HK-2 (cell line): ENCODE measurements around the gene FAM163B.

ENCODE experiments used
- DNase-seq: peaks from one replicate; pipeline ENCODE4 v3.0.0-alpha.2; 2018; ENCODE audit not compliant: unreplicated experiment

Gene FAM163B

DNA sequence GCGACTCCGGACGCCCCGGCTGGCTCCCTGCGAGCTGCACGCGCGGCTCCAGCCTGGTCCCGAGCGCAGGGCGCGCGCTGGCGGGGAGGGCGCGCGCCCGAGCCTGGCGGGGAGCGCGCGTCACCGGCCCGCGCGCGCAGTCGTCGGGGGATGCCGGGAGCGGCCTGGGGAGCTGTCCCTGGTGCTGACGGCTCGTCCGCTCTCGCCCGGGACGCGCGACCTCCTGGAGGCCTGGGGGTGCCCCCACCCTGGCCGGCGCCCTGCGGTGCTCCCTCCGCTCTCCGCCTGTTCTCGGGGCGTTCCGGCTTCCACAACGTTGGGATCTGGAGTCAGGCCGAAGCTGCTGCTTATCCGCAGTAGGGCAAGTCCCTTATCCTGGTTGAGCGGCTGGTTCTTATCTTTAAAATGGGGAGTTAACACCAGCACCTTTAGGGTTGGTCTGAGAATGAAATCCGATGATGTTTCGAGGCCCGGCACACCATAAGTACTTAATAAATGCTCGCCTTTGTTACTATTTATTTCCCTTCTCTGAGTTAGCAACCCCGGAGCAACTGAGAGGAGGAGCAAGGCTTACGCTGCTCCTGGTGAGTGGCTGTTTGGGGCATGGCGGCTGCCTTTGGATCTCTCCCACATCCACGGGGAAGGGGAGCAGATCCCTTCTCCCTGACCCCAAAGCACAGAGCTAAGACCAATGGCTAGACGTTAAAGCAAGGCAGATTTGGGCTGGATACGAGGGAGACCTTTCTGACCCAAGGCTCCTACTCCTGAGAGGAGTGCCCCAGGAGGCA, at the start of gene FAM163B:
FAM163B (minus strand) TSS at position 79 of the 788 bp plus-strand sequence. CDS start 29,166 bp downstream, outside the sequence.
- DNase-seq: no peak

DNA sequence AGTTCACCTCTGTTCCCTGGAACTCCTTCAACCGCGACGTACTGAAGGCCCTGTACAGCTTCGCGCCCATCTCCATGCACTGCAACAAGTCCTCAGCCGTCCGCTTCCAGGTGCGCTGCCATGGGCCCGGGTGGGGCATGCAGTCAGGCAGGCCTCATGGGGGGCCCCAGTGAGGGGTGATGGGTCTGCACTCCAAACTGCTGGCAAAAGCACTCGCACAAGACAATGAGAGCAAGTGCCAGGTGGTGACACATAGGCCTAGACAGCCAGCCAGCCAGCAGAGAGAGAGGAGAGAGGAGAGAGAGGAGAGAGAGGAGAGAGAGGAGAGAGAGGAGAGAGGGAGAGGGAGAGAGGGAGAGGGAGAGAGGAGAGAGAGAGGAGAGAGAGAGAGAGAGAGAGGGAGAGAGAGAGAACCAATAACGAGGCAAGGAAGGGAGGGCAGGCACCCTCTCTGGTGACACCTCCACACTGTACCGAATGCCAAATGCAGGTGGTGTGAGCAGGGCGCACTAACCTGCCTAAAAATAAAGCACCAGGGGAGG, 48.0 kb upstream of the FAM163B start:
- DNase-seq: no peak

DNA sequence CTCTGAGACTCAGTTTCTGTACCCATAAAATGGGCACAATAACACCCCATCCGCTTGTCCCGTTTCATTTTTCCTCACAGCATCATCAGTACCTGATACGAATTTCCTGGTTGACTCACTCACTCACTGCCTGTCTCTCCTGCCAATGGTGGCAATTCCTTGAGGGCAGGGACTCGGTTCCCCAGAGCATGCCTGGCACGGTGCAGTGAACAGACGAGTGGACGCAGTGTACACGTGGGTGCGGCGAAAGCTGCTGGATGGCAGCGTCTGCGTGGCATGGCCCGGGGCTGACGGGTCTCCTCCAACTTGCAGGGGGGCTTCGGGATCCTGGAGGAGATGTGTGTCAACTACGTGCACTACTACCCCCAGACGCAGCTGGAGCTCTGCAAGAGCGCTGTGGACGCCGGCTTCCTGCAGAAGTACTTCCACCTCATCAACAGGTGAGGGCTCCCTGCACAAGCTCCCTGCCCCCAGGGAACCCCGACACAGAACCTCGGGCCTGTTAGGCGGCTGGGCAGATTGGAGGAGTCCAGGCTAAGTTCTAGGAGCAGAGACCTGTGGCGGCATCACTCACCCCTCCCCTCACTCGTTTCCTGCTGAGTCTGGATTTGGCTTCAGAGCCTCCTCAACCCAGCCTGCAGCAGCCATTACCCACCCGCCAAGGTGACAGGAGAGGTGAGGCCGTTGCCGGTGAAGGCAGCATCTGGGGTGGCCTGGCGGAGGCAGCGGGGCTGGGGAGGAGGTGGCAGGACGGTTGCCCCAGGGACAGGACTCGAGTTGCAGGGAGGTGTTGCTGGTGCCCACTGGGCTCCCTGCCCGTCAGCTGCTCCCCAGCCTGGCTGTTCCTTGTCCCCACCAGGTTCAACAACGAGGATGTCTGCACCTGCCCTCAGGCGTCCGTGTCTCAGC, 47.3 kb upstream of the FAM163B start:
- DNase-seq: no peak

DNA sequence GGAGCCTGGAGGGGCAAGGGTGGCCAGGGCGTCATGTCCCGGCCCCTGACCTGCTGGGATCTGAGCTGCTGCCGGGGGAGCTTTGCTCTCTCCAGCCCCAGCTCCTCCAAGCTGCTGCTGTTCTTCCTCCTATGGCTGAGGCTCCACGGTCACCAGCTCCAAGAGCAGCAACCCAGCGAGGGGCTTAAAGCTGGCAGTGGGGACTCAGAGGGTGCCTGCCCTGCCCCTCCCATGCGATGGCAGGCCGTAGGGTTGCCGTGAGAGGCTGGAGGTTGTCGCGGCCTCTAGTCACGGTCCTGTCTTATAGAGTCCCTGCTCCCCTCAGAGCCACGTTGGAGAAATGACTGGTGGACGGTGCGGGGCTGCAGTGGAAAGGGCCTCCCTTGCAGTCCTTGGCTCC, 46.5 kb upstream of the FAM163B start:
- DNase-seq: no peak

DNA sequence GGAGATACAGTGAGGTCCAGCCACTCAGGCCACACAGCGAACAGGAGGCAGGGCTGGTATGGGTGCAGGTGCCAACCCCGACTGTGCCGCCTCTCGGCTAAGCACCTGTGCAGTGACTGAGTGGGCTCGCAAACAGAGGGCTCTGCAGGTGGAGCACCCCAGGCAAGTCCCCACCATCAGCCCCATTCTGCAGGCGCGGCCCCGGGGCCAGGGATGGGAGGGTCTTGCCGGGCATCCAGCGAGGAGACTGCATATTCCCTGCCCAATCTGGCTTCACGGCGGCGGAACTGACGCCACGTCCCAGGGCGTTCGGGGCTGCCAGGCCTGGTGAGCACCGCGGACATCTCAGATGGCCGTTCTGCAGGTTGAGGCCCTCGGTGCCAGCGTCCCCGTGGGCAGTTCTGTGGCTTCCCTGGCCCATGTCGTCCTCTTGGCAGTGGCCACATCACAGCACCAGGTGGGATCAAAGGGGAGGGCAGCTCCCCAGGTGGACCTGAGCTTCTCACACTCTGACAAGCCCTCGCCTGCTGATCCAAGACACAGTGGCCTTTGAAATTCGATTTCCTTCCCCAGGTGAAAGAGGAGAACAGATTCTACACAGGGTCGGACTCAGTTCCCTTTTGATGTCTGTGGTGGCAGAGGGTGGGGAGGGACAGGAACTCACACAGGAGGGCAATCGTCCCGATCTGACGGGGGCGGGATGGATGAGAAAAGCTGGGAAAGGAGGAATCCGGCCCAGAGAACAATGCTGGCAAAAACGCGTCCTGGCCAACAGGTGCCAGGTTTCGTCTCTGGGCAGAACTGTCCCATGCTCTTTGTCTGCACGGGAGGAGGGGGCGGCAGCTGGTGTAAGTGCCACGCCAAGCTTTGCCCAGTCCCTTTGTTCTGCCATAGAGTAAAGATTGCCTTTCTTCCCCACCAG, 45.8 kb upstream of the FAM163B start:
- DNase-seq: no peak

DNA sequence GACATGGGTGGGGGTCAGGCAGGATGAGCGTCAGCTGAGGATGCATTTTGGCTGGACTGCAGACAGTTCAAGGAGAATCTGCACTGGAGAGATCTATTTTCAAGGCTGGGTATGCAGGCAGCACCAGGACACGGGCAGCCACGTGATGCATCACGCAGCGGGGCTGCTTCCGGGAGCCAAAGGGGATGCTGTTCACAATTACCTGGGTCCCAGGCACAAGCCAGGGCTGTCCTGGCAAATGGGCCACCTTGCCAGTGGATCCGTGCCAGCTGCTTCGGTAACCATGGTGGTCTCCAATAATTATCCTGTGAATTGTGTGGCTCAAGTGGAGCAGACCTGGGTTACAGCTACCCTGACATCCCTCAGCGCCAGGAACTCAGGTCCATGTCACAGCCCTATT, 44.4 kb upstream of the FAM163B start:
- DNase-seq: no peak

DNA sequence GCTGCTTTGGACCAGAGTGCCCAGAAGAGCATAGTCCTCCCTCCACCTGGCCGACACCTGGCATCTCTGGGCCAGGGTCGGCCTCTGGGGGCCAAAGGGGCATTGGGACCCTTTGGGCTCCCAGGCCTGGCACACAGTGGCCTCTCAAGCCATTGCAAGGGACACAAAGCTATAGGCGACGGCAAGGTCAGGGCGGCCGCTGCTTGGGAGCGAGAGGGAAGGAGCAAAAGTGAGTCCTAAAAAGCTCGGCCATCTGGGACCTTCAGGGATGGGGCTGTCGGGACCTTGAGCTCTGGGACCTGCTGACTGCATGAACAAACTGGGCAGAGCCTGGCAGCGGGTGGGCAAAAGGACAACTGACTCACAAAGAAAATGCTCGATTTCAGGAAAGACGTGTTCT, 40.8 kb upstream of the FAM163B start:
- DNase-seq: no peak

DNA sequence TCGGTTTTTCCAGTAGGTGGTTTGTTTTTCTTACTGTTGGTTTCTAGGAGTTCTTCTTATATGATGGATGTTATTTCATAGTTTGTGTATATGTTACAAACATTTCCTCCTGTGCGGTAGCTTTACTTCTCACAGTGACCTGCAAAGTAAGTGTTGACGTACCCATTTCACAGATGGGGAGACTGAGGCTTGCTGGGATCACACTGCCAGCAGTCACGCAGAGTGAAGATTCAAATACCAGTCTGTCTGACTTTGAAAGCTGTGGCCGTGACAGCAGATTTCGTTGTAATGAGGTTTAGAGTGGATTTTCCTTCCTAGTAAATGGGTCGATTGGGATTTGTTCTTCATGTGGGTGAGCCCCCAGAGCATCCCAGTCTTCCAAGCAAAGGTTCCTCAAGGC, 40.0 kb upstream of the FAM163B start:
- DNase-seq: no peak

DNA sequence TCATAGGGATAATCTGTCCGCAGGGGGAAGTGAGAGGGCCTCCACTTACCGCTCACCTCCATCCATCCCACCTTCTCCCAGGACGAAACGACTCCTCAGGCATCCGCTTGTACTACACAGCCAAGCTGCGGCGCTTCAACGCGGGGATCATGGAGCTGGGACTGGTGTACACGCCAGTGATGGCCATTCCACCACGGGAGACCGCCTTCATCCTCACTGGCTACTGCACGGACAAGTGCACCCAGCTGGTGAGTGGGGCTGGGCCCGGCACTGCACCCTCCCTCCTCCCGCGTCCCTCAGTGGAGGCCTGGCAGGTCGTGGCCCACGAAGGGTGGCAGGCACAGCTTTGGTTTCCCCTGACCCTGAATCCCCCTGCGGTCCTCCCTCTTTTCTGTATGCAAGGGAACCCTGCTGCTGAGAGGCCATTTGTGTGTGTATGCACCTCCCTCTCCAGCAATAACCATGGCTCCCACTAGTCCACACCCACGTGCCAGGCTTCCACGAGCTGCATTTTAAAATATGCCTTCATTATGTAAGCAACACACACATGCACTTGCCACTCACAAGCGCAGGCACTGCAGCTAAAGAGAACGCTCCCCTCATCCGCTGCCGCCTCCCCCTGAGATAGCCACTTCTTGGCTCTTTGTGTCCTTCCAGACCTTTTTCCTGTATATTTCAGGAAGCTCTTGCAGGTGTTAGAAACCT, 38.7 kb upstream of the FAM163B start:
- DNase-seq: no peak

DNA sequence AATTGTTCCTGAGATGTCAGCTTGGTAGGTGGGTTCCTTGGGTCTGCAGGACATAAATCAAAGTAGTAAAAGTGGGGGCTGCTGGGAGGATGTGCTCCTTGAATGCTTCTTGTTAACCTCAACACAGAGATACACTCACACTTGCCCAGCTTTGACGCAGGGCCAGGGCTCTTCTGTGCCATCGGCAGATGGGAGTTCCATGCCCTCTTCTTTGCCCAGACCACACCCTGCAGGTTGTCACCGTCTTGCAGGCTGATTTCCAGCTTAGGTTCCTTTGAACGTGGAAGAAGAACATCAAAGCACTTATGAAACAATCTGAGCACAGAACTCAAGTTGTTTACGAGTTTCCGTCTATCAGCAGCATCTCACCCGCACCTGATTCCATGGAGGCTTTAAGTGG, 38.0 kb upstream of the FAM163B start:
- no peak for DNase-seq

DNA sequence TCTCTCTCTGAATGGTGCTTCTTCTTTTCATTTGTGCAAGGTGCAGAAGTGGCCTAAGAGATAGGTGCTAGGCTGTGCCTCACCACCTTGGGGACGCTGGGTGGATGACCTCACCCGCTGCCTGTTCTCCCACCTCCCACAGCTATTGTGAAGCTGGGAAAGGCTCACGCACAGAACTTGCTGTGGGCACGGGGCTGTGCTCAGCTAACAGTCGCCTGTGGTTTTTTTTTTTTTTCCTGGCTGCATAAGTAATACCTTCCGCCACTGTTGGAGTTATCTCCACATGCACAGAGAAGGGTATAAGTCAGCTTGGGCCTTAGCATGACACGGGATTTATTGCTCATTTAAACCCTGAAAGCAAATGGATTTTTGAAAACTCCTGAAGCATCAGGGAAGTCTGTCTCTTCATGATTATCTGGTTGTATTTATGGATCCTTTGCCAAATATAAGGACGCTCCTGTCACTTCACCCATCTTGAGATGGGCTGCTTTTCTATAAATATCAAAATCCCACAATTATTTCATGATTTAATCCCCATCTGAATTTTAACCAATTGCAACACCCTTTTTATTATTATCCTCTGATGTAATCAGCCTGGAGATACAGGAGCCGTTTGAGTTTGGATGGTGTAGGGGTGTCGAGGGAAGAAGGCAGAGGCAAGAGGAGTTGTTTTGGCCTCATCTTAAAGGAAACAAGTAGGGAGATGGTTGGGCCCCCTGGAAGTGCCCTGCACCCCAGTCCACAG, 36.0 kb upstream of the FAM163B start:
- no peak for DNase-seq

DNA sequence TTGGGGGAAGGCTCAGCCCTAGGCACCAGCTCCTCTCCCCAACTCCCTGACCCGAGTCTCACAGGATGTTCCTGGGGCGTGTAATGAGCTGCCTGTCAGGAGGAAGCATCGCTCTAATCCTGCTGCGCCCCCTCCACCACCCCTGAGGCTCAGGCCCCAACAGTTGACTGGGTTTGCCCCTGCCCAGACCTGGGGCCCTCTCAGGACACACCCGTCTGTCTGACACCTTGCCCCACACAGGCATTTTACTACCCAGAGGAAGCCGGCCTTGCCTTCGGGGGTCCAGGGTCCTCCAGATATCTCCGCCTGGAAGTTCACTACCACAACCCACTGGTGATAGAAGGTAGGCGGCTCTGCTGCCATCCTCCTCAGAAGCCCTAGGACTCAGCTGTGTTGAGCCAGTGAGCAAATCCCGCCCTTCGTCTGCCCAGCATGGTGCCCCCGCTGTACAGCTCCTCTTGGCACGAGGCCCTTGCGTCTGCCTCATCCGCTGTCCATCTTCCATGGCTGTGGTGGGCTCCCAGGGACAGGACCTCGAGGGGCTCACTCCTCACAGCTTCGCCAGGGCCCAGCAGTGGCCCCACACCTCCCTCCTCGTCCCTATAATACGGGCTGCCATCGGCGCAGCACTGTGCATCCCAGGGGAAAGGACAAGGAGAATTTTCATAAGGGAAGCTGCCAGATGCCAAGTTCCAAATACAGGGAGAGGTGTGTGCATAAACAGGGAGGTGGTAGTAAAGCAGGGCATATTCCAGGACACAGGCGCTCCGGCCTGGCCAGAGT, 35.0 kb upstream of the FAM163B start:
- DNase-seq: no peak

DNA sequence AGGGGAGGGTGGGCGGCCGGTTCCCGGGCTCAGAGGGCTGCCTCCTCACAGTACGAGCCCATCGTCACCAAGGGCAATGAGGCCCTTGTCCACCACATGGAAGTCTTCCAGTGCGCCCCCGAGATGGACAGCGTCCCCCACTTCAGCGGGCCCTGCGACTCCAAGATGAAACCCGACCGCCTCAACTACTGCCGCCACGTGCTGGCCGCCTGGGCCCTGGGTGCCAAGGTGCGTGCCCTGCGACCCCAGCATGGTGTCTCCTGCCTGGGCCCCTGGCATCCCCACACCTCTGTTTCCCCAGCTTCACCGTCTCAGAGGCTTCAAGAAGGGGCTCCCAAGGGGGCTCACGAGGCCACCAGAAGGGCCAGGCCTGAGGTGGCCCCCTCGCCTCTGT, 34.2 kb upstream of the FAM163B start:
- DNase-seq: no peak

DNA sequence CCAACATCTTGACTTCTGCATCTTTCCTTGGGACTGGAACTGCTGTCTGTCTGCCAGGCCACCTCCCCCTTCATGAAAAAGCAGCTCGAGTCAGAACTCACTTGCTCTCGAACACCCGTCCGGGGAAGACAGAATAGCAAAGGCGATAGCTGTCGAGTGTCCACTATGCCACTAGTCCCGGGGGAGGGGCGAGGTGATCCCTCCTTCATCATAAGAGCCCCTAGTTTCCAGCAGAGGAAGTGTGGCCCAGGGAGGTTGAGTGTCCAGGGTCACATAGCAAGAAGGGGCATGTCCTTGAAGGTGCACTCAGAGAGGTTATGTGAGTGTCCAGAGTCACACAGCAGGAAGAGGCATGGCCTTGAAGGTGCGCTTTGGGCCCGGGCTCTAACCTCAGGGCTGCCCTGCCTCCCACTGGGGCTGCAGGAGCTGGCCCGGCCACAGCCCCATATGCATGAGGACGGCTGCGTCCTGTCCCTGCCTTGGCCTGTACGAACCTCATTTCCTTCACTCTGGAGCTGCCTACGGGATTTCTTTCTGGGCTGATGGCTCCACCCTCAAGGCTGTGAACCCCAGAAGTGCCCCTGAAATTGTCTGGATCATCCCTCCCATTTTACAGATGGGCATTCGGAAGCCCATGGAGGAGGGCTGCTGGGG, 33.6 kb upstream of the FAM163B start:
- DNase-seq: no peak

DNA sequence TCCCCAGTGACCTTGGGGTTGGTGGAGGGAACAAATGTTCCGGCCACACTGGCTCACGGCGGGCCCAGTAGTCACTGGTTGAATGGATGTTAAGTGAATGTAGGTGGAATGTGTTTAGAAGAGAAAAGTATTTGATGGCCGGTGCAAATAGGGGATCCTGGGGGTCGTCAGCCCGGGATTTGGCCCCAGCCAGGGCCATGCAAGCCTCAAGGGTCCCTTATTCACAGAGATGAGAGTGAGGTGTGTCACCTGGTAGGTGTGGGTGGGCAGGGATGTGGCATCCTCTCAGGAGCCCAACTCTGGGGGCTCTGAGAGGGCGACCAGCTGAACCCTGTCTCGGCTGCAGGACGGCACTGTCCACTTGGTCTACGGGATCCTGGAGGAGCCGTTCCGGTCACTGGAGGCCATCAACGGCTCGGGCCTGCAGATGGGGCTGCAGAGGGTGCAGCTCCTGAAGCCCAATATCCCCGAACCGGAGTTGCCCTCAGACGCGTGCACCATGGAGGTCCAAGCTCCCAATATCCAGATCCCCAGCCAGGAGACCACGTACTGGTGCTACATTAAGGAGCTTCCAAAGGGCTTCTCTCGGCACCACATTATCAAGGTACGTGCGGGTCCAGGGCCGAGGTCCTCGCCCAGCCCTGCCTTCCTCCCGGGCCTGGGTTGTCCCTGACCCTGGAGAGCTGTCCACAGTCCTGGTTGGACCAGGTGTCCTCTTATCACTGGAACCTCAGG, 32.8 kb upstream of the FAM163B start:
- no peak for DNase-seq

DNA sequence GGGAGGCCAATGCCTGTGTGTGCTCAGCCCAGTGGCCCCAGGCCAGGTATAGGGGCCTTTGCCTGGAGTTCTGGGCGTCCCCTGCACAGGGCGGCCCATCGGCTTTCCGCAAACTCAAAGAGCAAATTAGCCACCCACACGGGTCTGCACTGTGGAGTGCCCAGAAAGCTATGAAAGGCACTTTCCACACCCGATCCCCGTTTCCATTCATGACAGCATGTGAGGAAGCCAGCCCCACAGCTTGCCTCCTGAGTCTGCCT, 32.1 kb upstream of the FAM163B start:
- no peak for DNase-seq

DNA sequence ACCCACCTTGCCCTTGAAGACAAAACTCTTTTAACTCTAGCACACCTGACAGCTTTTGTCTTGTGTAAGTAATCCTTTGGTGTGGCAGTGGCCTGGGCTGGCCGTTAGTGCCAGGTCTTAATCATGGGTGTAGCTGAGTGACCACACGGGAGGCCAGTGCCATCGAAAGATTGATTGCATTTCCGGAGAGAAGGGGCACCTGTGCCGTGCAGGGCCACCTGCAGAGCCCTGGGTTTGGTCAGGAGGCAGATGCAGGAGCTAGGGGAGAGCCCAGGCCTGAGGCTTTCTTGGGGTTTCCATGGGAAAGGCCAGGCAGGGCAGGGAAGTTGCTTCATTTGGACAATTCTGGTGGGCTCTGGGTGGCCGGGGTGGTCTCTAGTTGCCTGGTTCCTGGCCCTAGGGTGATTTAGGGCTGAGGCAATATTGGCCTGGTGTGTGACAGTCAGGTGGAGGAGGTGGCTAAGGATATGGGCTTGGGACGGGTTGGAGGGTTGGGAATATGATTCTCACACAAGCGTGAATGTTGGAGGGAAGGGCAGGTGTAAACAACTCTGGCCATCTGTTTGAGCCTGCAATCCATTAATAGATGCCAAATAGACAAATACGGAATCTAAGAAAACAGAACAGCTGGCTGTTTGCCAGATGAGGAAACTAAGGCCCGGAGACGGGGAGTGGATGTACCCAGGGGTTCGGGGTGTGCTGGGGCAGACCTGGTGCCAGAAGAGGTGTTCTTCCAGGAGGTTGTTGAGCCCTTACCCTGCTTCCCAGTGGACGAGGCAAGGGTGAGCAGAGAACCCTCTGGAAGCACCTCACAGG, 31.6 kb upstream of the FAM163B start:
- no peak for DNase-seq

DNA sequence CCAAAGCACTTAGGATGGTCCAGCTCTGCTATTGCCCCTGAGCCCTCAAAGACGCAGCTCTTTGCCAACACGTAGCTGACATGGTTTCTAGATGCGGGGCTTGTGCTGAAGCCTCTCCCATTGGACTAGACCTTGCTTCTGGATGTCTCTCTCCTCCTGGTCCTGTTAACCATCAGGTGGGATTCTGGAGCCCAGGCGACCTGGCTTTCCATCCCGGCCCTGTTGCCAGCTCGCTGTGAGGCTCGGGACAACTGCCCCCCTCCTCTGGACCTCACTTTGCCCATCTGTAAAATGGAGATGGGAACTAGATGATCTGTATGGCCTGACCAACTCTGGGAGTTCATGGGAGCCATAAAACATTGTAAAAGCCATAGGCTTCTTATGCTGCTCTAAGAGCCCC, 31.0 kb upstream of the FAM163B start:
- no peak for DNase-seq
